ENCODE data around the gene NAAA.

NAAA gene

GRCh38 chr4:75867130-75867529, 73.7 kb downstream of the NAAA start:
- no peak for DNase-seq (ENCODE audit: extremely low read depth, low read depth)
- H3K4me3 ChIP-seq (replicated peaks; ENCODE audit: low read depth, low read length), result no peak overlapping the region
- TF ChIP-seq CTCF (IDR thresholded peaks at IDR 0.05; ENCODE audit: low read depth, low read length, missing control alignments), result no peak

Measured in HFF-Myc (cell line).